ENCODE data around the gene PPP2R2D. TPM values are rescaled to one million over a fixed set of nuclear protein-coding genes. Genes with fewer than 3 reads are reported as not detected.

Gene PPP2R2D
- total RNA-seq, 1 experiment from 2014 or later, result 41.0 TPM

- CTCF ChIA-PET, result no interaction called here
- BruUV-seq (replicated peaks), result TSS peak; percentile 41
- POLR2A ChIA-PET, result no interaction called here
- Histone ChIP-seq H3K9me3 (ENCODE audit: control insufficient read depth, insufficient read depth, low read depth, low read length) (no peaks in the 10 kb centered on the region), H3K27me3 (ENCODE audit: control insufficient read depth, insufficient read depth, low read length) (no peaks in the 10 kb centered on the region), H3K36me3 (ENCODE audit: control insufficient read depth, insufficient read depth, low read length) (no peaks in the 10 kb centered on the region), H3K4me3 (ENCODE audit: low read depth in 2 of 2, low read length in 2 of 2) (no peak overlapping the region), H3K4me1 (ENCODE audit: control insufficient read depth, insufficient read depth, low read length) (peaks cover 23% of the 10 kb centered on the region), H3K27ac (ENCODE audit: low read length) (no peak overlapping the region)
- ATAC-seq (no peak), DNase-seq (ENCODE audit: low read depth, low spot score) (no peak)
- in situ Hi-C loops (cut with HindIII; ENCODE audit: low pct_unique_long_range_greater_than_20kb, low sequenced_read_pairs) (no loop called here), intact Hi-C loops (cut with micrococcal nuclease; ENCODE audit: unreplicated experiment) (no loop called here)
- TF ChIP-seq, protein P1, sequence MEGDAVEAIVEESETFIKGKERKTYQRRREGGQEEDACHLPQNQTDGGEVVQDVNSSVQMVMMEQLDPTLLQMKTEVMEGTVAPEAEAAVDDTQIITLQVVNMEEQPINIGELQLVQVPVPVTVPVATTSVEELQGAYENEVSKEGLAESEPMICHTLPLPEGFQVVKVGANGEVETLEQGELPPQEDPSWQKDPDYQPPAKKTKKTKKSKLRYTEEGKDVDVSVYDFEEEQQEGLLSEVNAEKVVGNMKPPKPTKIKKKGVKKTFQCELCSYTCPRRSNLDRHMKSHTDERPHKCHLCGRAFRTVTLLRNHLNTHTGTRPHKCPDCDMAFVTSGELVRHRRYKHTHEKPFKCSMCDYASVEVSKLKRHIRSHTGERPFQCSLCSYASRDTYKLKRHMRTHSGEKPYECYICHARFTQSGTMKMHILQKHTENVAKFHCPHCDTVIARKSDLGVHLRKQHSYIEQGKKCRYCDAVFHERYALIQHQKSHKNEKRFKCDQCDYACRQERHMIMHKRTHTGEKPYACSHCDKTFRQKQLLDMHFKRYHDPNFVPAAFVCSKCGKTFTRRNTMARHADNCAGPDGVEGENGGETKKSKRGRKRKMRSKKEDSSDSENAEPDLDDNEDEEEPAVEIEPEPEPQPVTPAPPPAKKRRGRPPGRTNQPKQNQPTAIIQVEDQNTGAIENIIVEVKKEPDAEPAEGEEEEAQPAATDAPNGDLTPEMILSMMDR (IDR thresholded peaks at IDR 0.05), result no peak
- no peak for TF ChIP-seq POLR2AphosphoS5 (IDR thresholded peaks at IDR 0.05; ENCODE audit: low read depth, low read length)
Observed at GRCh38 chr10:131977323-131978096, 76.7 kb downstream of the PPP2R2D start.

- DNase-seq (ENCODE audit: low read depth, low spot score), result no peak
- H3K9me3 ChIP-seq (ENCODE audit: control insufficient read depth, insufficient read depth, low read depth, low read length), result no peaks in the 10 kb centered on the region
- ChIA-PET POLR2A (no interaction called here), CTCF (no interaction called here)
- TF ChIP-seq SIN3A (IDR thresholded peaks at IDR 0.05; ENCODE audit: borderline replicate concordance, insufficient read depth, low read depth, low read length), result no peak
- no peak for TF ChIP-seq POLR2AphosphoS5 (IDR thresholded peaks at IDR 0.05; ENCODE audit: low read depth, low read length)
- no peak for TF ChIP-seq TCF7L2 (IDR thresholded peaks at IDR 0.05; ENCODE audit: low read depth, low read length)
- TF ChIP-seq, protein P1 (IDR thresholded peaks at IDR 0.05), result no peak
- TF ChIP-seq, protein P2, sequence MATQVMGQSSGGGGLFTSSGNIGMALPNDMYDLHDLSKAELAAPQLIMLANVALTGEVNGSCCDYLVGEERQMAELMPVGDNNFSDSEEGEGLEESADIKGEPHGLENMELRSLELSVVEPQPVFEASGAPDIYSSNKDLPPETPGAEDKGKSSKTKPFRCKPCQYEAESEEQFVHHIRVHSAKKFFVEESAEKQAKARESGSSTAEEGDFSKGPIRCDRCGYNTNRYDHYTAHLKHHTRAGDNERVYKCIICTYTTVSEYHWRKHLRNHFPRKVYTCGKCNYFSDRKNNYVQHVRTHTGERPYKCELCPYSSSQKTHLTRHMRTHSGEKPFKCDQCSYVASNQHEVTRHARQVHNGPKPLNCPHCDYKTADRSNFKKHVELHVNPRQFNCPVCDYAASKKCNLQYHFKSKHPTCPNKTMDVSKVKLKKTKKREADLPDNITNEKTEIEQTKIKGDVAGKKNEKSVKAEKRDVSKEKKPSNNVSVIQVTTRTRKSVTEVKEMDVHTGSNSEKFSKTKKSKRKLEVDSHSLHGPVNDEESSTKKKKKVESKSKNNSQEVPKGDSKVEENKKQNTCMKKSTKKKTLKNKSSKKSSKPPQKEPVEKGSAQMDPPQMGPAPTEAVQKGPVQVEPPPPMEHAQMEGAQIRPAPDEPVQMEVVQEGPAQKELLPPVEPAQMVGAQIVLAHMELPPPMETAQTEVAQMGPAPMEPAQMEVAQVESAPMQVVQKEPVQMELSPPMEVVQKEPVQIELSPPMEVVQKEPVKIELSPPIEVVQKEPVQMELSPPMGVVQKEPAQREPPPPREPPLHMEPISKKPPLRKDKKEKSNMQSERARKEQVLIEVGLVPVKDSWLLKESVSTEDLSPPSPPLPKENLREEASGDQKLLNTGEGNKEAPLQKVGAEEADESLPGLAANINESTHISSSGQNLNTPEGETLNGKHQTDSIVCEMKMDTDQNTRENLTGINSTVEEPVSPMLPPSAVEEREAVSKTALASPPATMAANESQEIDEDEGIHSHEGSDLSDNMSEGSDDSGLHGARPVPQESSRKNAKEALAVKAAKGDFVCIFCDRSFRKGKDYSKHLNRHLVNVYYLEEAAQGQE (IDR thresholded peaks at IDR 0.05; ENCODE audit: insufficient read depth in 1 of 2, low read depth in 2 of 2, low read length in 1 of 2), result no peak
- in situ Hi-C loops (cut with HindIII; ENCODE audit: low pct_unique_long_range_greater_than_20kb, low sequenced_read_pairs) (no loop called here), intact Hi-C loops (cut with micrococcal nuclease; ENCODE audit: unreplicated experiment) (no loop called here)
- H3K4me3 ChIP-seq (ENCODE audit: low read depth in 2 of 2, low read length in 2 of 2), result no peak overlapping the region
- H3K27ac ChIP-seq (ENCODE audit: low read length), result no peak overlapping the region
- H3K27me3 ChIP-seq (ENCODE audit: control insufficient read depth, insufficient read depth, low read length), result no peaks in the 10 kb centered on the region
- H3K4me1 ChIP-seq (ENCODE audit: control insufficient read depth, insufficient read depth, low read length), result peaks cover 22% of the 10 kb centered on the region
- no TSS peak for BruUV-seq (replicated peaks)
- ATAC-seq, result no peak
- H3K36me3 ChIP-seq (ENCODE audit: control insufficient read depth, insufficient read depth, low read length), result no peaks in the 10 kb centered on the region
Observed at GRCh38 chr10:131978366-131978765, 77.6 kb downstream of the PPP2R2D start.
